Progenitor cell of endocrine pancreas (in vitro differentiated cells): Measurements from ENCODE around the gene FOS. TPM values are rescaled to one million over a fixed set of nuclear protein-coding genes. Genes with fewer than 3 reads are reported as not detected.
"Not testable (repeated sequence)": the region's sequence is repeated elsewhere in the genome, so short reads cannot be mapped to it uniquely, and the experiment has no call there.

ENCODE experiments used
- DNase-seq: peaks from one replicate; pipeline ENCODE4 v3.0.0; 2021; ENCODE audit warnings: low spot score; ENCODE audit not compliant: unreplicated experiment
- H3K27ac Mint-ChIP-seq: 2 replicates; pipeline ENCODE4 v1.8.0; 2021; ENCODE audit warnings: mild to moderate bottlenecking, moderate library complexity, mixed read lengths
- H3K27me3 Mint-ChIP-seq: 2 replicates; pipeline ENCODE4 v1.8.0; 2021; ENCODE audit warnings: mixed read lengths
- H3K36me3 Mint-ChIP-seq: 2 replicates; pipeline ENCODE4 v1.8.0; 2022; ENCODE audit warnings: mixed read lengths; ENCODE audit not compliant: insufficient read depth
- H3K4me1 Mint-ChIP-seq: 2 replicates; pipeline ENCODE4 v1.8.0; 2021; ENCODE audit warnings: low read depth, mixed read lengths
- H3K4me3 Mint-ChIP-seq: 2 replicates; pipeline ENCODE4 v1.8.0; 2021; ENCODE audit warnings: low read depth, mild to moderate bottlenecking, moderate library complexity, mixed read lengths
- H3K9me3 Mint-ChIP-seq: 2 replicates; pipeline ENCODE4 v1.8.0; 2021; ENCODE audit warnings: low read depth, mixed read lengths
- total RNA-seq: library from RNA; stranded (reverse); gene quantifications from 2 replicates; pipeline ENCODE4 v1.2.1, GENCODE V29; 2021
- TF ChIP-seq, protein P1 (sequence below): fragments of 200-600 bp; sonication (generic); IDR thresholded peaks from one replicate; pipeline ENCODE4 v1.5.0; 2021; ENCODE audit warnings: antibody characterized with exemption, mild to moderate bottlenecking; ENCODE audit not compliant: unreplicated experiment

FOS gene
- total RNA-seq, 1 donor from 2014 or later: 88.8 TPM

DNA sequence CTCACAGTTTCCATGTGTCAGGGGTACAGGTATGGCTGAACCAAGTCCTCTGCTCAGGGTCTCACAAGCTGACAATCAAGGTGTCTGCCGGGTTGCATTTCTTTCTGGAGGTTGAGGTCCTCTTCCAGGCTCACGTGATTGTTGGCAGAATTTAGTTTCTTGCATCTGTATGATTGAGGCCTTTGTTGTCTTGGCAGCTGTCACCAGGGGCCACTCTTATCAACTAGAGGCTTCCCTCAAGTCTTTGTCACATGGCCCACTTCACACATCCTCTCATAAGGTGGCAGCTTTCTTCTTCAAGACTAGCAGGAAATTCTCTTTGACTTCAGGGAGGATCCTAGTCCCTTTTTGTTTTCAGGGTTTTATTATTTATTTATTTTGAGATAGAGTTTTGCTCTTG lies 46.0 kb upstream of the FOS start:
- Mint-ChIP-seq H3K4me1 (peaks cover 27% of the 10 kb centered on the region), H3K9me3 (no peaks in the 10 kb centered on the region), H3K27ac (peak overlapping the region; percentile 5), H3K36me3 (no peaks in the 10 kb centered on the region), H3K4me3 (no peak overlapping the region), H3K27me3 (no peaks in the 10 kb centered on the region)
- DNase-seq: no peak
- TF ChIP-seq, protein P1, sequence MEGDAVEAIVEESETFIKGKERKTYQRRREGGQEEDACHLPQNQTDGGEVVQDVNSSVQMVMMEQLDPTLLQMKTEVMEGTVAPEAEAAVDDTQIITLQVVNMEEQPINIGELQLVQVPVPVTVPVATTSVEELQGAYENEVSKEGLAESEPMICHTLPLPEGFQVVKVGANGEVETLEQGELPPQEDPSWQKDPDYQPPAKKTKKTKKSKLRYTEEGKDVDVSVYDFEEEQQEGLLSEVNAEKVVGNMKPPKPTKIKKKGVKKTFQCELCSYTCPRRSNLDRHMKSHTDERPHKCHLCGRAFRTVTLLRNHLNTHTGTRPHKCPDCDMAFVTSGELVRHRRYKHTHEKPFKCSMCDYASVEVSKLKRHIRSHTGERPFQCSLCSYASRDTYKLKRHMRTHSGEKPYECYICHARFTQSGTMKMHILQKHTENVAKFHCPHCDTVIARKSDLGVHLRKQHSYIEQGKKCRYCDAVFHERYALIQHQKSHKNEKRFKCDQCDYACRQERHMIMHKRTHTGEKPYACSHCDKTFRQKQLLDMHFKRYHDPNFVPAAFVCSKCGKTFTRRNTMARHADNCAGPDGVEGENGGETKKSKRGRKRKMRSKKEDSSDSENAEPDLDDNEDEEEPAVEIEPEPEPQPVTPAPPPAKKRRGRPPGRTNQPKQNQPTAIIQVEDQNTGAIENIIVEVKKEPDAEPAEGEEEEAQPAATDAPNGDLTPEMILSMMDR: no peak

DNA sequence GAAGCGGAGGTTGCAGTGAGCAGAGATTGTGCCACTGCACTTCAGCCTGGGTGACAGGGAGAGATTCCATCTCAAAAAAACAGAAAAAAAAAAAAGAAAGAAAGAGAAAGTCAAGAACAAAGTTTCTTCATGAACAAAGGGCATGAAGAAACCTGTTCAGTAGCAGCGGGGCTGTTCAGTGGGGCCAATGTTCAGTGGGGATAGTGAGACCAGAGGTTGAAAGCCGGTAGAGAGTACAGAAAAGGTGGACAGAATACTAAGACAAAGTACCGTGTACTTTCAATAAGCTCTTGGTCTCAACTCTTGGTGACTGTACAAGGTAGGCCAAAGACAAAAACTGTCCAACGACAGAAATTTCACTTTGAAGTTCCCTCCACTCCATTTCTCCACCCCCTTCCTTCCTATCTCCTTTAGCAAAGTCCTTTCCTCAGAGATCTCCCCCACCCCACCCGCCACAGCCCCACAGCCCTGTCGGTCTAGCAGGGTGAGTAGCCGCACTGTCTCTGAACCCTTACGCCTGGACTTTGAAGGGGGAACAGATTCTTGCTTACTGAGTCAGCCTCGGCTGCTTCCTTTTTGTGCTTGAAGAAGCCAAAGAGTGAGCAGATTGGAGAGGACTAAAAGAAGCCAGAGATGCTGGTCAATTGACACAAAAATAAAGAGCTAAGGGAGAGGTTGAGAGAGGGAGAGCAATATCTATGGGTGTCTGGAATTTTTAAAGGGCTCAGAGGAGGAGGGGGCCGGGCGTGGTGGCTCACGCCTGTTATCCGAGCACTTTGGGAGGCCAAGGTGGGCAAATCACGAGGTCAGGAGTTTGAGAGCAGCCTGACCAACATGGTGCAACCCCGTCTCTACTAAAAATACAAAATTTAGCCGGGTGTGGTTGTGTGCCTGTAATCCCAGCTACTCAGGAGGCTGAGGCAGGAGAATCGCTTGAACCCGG lies 44.2 kb upstream of the FOS start:
- H3K4me3 Mint-ChIP-seq: no peak overlapping the region
- H3K36me3 Mint-ChIP-seq: no peaks in the 10 kb centered on the region
- TF ChIP-seq, protein P1: no peak
- no peak for DNase-seq
- H3K27me3 Mint-ChIP-seq: no peaks in the 10 kb centered on the region
- H3K27ac Mint-ChIP-seq: no peak overlapping the region
- peaks cover 19% of the 10 kb centered on the region for H3K4me1 Mint-ChIP-seq
- no peaks in the 10 kb centered on the region for H3K9me3 Mint-ChIP-seq

DNA sequence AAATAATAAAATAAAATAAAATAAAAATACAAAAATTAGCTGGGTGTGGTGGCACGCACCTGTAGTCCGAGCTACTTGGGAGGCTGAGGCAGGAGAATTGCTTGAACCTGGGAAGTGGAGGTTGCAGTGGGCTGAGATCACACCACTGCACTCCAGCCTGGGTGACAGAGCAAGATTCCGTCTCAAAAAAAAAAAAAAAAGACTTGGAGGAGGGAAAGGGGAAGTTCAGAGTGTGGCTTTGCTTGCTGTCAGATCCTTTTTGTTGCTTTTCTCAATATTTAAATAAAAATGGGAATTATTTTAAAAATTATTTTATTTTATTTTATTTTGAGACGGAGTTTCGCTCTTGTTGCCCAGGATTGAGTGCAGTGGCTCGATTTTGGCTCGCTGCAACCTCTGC lies 43.4 kb upstream of the FOS start:
- H3K27ac Mint-ChIP-seq: peak overlapping the region; percentile 41
- DNase-seq, H3K9me3 Mint-ChIP-seq, H3K27me3 Mint-ChIP-seq, H3K36me3 Mint-ChIP-seq, H3K4me3 Mint-ChIP-seq: not testable (repeated sequence)
- H3K4me1 Mint-ChIP-seq: peaks cover 15% of the 10 kb centered on the region

DNA sequence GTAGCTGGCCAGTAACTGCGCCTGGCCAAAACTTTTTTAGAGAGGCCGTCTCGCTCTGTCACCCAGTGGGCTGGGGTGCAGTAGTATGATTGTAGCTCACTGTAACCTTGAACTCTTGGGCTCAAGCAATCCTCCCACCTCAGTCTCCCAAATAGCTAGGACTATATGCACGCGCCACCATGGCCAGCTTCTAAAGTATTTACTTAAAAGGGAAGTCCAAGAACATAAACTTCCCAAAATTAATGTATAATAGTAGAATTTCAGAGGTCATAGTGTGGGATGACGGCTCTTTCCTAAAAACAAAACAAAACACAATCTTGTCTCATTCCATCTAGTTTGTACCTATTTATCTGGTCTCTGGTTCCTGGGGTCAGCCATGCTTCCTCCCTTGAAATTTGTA lies 42.2 kb upstream of the FOS start:
- Mint-ChIP-seq H3K27me3 (no peaks in the 10 kb centered on the region), H3K4me1 (peaks cover 13% of the 10 kb centered on the region), H3K4me3 (no peak overlapping the region), H3K27ac (peak overlapping the region; percentile 43), H3K36me3 (no peaks in the 10 kb centered on the region), H3K9me3 (no peaks in the 10 kb centered on the region)
- no peak for DNase-seq
- TF ChIP-seq, protein P1: no peak

DNA sequence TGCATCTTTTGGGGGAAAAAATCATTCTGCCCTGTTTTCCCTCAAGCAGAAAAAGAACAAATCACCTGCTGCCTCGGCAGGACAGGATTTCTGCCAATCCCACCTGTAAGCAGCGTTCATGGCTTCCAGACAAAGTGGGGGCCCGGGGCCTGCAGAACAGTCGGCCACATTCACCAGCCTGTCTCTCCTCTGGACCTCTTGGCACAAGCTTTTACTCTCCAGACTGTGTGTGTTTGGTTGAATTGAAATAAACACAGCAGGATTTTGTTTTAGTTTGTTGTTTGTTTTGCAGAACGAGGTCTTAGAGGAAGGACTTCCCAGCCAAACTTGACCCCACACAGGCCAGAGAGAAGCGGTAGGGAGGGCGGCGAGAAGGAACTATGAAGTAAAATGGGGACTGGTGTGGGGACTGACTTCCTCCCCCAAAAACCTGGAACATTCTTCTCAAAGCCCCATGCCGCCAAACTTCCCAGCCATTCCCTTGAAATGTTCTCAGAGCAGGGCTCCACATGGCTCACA lies 41.7 kb upstream of the FOS start:
- H3K9me3 Mint-ChIP-seq: no peaks in the 10 kb centered on the region
- no peaks in the 10 kb centered on the region for H3K27me3 Mint-ChIP-seq
- H3K4me1 Mint-ChIP-seq: peaks cover 13% of the 10 kb centered on the region
- DNase-seq: no peak
- H3K36me3 Mint-ChIP-seq: no peaks in the 10 kb centered on the region
- no peak overlapping the region for H3K4me3 Mint-ChIP-seq
- peak overlapping the region; percentile 43 for H3K27ac Mint-ChIP-seq
- TF ChIP-seq, protein P1: no peak
